HG02642 (cell line): ENCODE data around the gene LCE3A.
"Not testable (repeated sequence)": the region's sequence is repeated elsewhere in the genome, so short reads cannot be mapped to it uniquely, and the experiment has no call there.

Source experiments
- ATAC-seq: cut with Tn5 transposase; IDR thresholded peaks from one replicate; pipeline ENCODE4 v1.9.1; 2021; ENCODE audit warnings: mild to moderate bottlenecking; ENCODE audit not compliant: unreplicated experiment, poor library complexity

Gene LCE3A

GRCh38 chr1:152622803-152623202 is at the start of gene LCE3A:
TSS of gene LCE3A (minus strand) at chr1:152623103. CDS start at chr1:152623103, 0 bp downstream.
- no peak for ATAC-seq

GRCh38 chr1:152667648-152668047 is 44.7 kb upstream of the LCE3A start:
- ATAC-seq: no peak

GRCh38 chr1:152666171-152666570 is 43.3 kb upstream of the LCE3A start:
- not testable (repeated sequence) for ATAC-seq

GRCh38 chr1:152663098-152663497 is 40.2 kb upstream of the LCE3A start, which contains the start of gene LCE2D:
TSS of gene LCE2D (plus strand) at chr1:152663380. CDS start at chr1:152664106, 726 bp downstream.
- ATAC-seq: no peak

- ATAC-seq: no peak
These were observed 35.7 kb upstream of the LCE3A start for GRCh38 chr1:152658649-152659048.

GRCh38 chr1:152657677-152658076 is 34.8 kb upstream of the LCE3A start:
- ATAC-seq: no peak

- no peak for ATAC-seq
These were observed 33.6 kb upstream of the LCE3A start for GRCh38 chr1:152656459-152656858.

GRCh38 chr1:152654110-152654509 is 31.2 kb upstream of the LCE3A start:
- ATAC-seq: no peak

GRCh38 chr1:152646656-152647055 is 23.8 kb upstream of the LCE3A start:
- no peak for ATAC-seq

- ATAC-seq: no peak
These were observed 22.2 kb upstream of the LCE3A start for GRCh38 chr1:152645146-152645545.

GRCh38 chr1:152643945-152644344 is 21.0 kb upstream of the LCE3A start:
- no peak for ATAC-seq

GRCh38 chr1:152640351-152640750 is 17.4 kb upstream of the LCE3A start:
- no peak for ATAC-seq

- ATAC-seq: no peak
These were observed 7.7 kb upstream of the LCE3A start for GRCh38 chr1:152630596-152630995.

GRCh38 chr1:152626744-152627143 is 3.8 kb upstream of the LCE3A start:
- no peak for ATAC-seq

GRCh38 chr1:152623203-152623844 is 421 bp upstream of the LCE3A start:
- ATAC-seq: no peak

- no peak for ATAC-seq
These were observed 910 bp downstream of the LCE3A start for GRCh38 chr1:152621993-152622392.

- no peak for ATAC-seq
These were observed 9.4 kb downstream of the LCE3A start, which contains the start of gene LCE3B for GRCh38 chr1:152613511-152613910. TSS of gene LCE3B (plus strand) at chr1:152613811. CDS start at chr1:152613811, 0 bp downstream.

GRCh38 chr1:152599934-152600333 is 23.0 kb downstream of the LCE3A start, which contains the start of gene LCE3C:
TSS of gene LCE3C (plus strand) at chr1:152600234. CDS start at chr1:152600732, 498 bp downstream.
- no peak for ATAC-seq

- ATAC-seq: no peak
These were observed 25.9 kb downstream of the LCE3A start for GRCh38 chr1:152596986-152597385.

GRCh38 chr1:152585586-152585985 is 37.3 kb downstream of the LCE3A start:
- ATAC-seq: no peak

GRCh38 chr1:152582647-152583046 is 40.3 kb downstream of the LCE3A start:
- ATAC-seq: no peak

- ATAC-seq: no peak
These were observed 42.5 kb downstream of the LCE3A start, which contains the start of gene LCE3D for GRCh38 chr1:152580433-152580832. TSS of gene LCE3D (minus strand) at chr1:152580516. CDS start at chr1:152579936, 580 bp downstream.
